Peyer's patch (tissue), 4 donors: ENCODE measurements around the gene DPPA4.

Experiments used
- POLR2A ChIP-seq, 2 donors: fragments of 450-650 bp; IDR thresholded peaks; one replicate each; pipeline ENCODE4 v1.5.1; 2017; ENCODE audit warnings: antibody characterized with exemption in 2 of 2, mild to moderate bottlenecking in 2 of 2, moderate library complexity in 2 of 2
- TF ChIP-seq, protein P1 (sequence below), 6 experiments: fragments of 450-650 bp in 4 of 6; fragments of 200-600 bp in 2 of 6; sonication (generic) in 1 of 6; IDR thresholded peaks; one replicate each; pipeline ENCODE4 v1.5.1; 2017 to 2019; ENCODE audit warnings: antibody characterized with exemption in 6 of 6, mild to moderate bottlenecking in 3 of 6, moderate library complexity in 1 of 6

DNA sequence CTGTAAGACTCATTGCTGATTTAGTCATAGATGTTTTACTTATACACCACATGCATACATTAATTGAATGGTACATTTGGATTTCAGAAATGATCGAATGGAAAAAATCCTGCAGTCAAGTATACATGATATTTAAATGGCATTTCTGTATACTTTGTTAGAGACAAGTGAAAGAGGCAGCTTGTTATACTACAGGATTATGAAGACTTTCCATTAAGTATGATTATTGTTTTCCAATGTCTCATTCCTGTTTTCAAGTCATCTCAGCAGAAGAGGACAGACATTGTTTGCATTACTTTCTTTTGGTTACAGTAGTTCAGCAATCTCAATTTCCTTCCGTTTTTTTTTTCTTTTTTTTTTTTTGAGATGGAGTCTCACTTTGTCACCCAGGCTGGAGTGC lies 36.6 kb upstream of the DPPA4 start:
- no peak for TF ChIP-seq POLR2A (IDR thresholded peaks at IDR 0.05)
- TF ChIP-seq, protein P1, sequence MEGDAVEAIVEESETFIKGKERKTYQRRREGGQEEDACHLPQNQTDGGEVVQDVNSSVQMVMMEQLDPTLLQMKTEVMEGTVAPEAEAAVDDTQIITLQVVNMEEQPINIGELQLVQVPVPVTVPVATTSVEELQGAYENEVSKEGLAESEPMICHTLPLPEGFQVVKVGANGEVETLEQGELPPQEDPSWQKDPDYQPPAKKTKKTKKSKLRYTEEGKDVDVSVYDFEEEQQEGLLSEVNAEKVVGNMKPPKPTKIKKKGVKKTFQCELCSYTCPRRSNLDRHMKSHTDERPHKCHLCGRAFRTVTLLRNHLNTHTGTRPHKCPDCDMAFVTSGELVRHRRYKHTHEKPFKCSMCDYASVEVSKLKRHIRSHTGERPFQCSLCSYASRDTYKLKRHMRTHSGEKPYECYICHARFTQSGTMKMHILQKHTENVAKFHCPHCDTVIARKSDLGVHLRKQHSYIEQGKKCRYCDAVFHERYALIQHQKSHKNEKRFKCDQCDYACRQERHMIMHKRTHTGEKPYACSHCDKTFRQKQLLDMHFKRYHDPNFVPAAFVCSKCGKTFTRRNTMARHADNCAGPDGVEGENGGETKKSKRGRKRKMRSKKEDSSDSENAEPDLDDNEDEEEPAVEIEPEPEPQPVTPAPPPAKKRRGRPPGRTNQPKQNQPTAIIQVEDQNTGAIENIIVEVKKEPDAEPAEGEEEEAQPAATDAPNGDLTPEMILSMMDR (IDR thresholded peaks at IDR 0.05): no peak
